ENCODE measurements around the gene FCER1G.
"Not testable (repeated sequence)": the region's sequence is repeated elsewhere in the genome, so short reads cannot be mapped to it uniquely, and the experiment has no call there.

The FCER1G gene

DNA sequence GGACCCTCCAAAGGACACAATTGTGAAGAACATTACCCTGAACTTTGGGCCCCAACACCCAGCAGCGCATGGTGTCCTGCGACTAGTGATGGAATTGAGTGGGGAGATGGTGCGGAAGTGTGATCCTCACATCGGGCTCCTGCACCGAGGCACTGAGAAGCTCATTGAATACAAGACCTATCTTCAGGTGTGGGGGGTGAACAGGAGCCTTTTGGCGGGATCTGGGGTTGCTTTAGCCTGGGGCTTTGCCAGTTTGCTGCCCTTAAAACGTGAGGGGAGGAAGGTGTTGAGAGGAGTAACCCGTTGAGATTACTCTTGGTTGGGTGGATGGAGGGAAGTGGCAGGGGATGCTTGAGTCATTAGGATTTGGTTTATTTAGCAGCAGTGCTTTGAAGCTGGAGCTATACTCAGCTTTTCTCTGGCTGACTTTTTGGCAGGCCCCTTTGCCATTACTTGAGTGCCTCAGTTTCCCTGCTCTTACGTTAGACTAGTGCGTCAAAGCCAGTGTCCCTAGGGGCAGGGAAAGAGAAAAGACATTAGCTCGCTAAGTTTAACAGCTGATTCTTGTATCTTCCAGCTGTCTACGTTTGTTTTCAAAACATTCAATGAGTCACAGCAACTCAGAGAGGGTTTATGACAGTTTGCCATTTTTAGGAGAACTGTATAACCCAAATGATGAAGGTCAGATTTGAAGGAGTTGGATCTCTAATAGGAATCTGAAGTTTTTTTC lies 8.5 kb upstream of the FCER1G start:
- no peak for DNase-seq (ENCODE audit: low read depth in 2 of 2, low spot score in 1 of 2)

DNA sequence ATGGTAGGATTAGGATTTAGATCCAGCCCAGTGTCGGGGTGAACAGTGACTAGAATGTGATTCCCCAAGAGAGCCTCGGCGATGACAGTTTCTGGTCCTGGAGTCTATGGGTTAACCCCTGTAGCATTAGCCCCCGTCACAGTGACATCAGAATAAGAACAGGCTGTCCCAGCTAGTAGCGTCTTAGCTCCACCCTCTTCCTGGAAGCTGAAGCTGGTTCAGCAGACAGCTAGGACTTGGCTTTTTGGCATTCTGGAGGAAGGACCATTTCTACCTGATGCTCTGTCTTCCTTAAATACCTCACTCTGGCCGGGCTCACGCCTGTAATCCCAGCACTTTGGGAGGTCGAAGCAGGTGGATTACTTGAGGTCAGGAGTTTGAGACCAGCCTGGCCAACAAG lies 7.9 kb upstream of the FCER1G start:
- no peak for DNase-seq (ENCODE audit: low read depth in 2 of 2, low spot score in 1 of 2)

GRCh38 chr1:161209790-161210409 lies 5.2 kb upstream of the FCER1G start:
- no peak for DNase-seq (ENCODE audit: low read depth in 2 of 2, low spot score in 1 of 2)

DNA sequence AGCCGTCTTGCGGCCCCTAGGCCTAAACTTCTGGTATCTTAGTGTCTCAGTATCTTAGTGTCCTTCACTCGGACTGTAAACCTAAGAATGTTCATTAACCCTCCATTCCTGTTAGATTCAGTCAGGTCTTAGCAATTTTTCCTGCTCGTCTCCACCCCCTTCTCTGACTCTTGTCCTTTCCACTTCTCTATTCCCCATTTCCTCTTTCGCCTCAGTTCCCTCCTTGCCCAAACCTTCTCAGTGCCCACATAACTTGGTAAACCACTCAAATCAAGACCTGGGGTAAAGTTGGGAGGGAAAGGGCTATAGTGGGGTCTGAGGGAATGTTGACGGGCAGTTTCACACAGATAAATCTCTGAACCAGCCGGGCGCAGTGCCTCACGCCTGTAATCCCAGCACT lies 726 bp upstream of the FCER1G start:
- DNase-seq (ENCODE audit: low read depth in 2 of 2, low spot score in 1 of 2): no peak

DNA sequence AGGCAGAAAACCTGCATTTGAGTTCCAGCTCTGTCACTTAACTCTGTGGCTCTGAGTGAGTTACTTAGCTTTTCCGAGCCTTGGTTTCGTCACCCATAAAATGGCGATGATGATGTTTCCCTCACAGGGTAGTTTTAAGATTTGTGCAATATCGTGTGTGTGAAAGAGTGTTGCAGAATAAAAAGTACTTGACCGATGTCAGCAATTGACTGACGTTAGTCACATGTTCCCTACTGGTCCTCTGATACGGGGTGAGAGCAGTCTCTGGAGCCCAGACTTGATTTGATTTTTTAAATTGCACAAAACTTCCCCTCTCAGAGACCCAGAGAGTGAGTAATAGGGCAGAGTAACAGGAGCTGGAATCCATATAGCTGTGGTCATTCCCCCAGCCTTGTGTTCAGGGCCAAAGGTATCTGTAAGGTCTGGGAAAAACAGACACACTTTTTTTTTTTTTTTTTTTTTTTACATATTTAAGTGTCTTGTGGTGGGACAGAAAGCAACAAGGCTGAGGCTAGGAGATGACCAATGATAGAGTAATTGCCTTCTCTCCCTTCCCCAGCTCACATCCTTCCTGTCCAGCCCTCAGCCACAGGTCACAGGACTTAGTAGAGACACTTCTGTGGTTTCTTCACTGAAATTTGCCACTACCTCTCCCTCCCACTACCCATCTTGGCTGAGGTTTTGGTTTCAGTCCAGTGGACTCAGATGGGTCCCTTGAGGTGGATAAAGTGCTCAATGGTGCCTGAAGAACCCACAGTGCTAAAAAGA lies 2.0 kb downstream of the FCER1G start:
- DNase-seq (ENCODE audit: low read depth in 2 of 2, low spot score in 1 of 2): no peak

DNA sequence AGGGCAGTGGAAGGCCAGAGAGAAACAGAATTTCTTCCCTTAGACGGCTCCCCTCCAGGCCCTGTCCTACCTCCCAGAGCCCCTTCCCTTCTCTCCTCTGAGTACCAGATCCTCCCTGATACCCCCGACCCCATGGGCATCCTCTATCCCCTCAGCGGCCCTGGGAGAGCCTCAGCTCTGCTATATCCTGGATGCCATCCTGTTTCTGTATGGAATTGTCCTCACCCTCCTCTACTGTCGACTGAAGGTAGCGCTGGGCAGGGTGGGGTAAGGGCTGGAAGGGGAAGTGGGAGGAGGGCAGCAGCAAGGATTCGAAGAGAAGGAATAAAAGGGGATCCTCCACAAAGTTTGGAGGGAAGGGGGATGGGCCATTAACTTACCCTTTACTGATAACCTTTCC lies 2.7 kb downstream of the FCER1G start:
- DNase-seq (ENCODE audit: low read depth in 2 of 2, low spot score in 1 of 2): no peak

GRCh38 chr1:161218301-161219077 lies 3.4 kb downstream of the FCER1G start:
- DNase-seq (ENCODE audit: low read depth in 2 of 2, low spot score in 1 of 2): no peak

DNA sequence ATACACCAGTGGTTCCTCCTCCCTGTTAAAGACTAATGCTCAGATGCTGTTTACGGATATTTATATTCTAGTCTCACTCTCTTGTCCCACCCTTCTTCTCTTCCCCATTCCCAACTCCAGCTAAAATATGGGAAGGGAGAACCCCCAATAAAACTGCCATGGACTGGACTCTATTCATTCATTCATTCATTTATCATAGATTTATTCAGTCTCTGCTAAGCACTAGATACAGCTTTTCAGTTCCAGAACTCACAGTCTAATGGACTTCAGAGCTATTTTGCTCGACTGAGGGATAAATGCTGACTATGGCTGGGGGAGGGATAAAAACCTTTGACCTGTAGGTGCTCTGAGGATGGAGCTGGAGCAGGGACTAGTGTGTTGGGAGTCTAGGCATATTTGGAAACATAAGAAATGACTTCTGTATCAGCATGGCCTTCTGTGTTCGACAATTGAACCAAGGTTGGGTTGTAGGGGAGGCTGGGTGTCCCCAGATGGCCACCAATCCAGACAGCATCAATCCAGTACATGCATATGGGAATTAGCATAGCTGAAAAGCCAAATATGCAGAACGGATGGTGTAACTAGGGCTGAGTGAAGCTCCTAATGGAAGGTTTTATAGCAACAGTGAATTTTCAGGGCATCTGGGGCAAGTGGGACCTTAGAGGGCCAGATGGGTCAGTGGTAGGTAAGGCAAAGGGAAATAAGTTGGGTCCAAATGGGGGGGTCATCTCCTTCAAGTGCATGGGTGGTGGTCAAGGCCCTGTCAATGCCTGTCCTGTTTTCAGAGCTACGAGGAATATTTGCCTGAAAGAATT lies 4.2 kb downstream of the FCER1G start:
- no peak for DNase-seq (ENCODE audit: low read depth in 2 of 2, low spot score in 1 of 2)

GRCh38 chr1:161220002-161220401 lies 4.9 kb downstream of the FCER1G start:
- no peak for DNase-seq (ENCODE audit: low read depth in 2 of 2, low spot score in 1 of 2)

DNA sequence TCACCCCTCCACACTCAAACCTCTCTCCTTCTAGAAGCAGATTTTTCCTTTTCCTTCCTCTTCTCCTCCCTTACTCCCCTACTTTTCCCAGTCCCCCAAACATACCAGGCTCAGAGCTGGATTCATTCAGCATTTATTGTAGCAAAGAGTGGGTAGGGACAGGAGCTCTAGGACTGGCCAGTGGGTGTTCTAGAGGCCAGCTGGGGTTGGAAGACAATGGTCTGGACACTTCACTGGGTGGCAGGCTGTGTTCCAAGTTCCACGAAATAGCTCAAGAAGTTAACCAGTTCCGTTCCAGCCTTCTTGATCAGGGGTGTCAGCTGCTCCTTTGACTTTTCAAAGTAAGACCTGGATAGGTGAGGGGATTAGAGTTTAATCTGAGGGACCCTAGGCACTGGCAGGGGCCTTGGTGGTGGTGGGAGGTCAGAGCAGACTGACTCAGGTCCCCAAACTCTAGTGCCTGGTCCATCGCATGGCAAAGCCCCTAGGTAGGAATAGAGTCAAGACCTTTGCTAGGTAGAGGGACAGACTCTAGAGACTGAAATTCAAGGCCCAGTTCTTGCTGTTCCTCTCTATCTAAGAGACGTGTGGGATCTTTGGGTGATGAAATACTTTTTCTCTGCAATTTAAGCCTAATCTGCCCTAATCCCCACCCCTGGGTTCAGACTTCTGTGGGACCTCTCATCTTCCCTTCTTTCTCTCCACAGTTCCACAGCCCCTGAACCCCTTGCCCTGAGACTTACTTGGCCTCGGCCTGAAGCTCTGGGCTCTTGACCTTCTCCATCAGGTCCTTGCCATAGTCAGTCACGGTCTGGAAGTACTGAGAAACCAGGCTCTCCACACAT lies 7.3 kb downstream of the FCER1G start:
- no peak for DNase-seq (ENCODE audit: low read depth in 2 of 2, low spot score in 1 of 2)

GRCh38 chr1:161223805-161224694 lies 9.0 kb downstream of the FCER1G start:
- no peak for DNase-seq (ENCODE audit: low read depth in 2 of 2, low spot score in 1 of 2)

DNA sequence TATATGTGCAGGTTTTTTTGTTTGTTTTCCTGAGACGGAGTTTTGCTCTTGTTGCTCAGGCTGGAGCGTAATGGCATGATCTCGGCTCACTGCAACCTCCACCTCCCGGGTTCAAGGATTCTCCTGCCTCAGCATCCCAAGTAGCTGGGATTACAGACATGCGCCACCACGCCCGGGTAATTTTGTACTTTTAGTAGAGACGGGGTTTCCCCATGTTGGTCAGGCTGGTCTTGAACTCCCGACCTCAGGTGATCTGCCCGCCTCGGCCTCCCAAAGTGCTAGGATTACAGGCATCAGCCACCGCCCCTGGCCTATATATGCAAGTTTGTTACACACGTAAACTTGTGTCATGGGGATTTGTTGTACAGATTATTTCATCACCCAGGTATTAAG lies 9.6 kb downstream of the FCER1G start:
- not testable (repeated sequence) for DNase-seq (ENCODE audit: low read depth in 2 of 2, low spot score in 1 of 2)

DNA sequence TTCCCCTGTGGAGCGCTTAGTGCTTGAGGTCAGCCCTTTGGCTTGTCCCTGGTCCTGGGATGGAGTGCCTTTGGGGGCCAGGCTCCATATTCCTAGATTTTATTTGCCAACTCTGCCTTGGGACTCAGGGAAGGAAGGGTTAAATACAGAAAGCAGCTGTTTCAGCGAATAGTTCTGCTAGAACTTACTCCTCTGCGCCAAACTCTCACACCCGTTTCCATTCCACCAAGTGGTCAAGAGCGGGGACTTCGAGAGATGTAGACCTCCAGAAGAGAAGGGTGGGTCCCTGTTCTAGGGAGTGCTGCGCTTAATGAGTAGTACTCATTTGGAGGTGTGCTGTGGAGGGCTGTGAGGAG lies 10.1 kb downstream of the FCER1G start:
- DNase-seq (ENCODE audit: low read depth in 2 of 2, low spot score in 1 of 2): no peak

DNA sequence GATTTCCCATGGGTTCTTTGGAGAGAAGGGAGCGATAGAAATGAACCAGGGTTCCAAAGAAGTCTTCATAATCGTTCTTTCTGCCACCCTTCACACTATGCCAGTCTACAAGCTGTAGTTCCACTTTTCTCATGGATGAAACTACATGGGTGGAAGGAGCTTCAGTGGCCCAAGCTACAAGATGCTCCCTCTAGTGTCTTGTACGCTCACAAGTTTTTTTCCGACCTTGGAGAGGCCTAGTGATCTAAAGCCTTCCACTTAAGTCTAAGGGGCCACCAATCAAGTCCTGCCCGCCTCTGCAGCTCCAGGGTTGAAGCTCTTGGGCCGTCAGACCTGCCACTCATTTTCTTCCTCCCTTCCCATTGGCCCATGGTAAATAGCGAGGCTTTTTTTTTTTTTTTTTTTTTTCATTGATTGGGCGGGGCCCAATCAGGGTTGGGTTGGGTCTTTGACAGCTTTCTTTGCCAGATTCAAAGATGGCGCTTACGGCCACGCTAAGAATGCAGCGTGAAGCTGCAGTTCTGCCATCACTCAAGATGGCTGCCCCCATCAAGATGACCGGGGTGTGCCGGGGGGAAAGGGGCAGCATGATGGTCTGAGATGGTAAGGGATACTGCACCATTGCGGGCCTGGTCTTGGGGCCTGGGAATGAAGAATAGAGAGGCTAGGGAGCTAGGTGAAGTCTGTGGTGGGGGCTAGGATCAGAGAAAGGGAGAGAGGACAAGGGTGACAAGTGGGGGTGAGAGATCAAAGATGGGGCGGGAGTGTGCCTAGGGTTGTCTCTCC lies 10.6 kb downstream of the FCER1G start, which contains the start of gene TOMM40L:
Gene TOMM40L (plus strand): TSS at position 527 of the 786 bp plus-strand sequence. CDS start 430 bp downstream, outside the sequence.
- DNase-seq (ENCODE audit: low read depth in 2 of 2, low spot score in 1 of 2): peak; percentile 71 to 86

DNA sequence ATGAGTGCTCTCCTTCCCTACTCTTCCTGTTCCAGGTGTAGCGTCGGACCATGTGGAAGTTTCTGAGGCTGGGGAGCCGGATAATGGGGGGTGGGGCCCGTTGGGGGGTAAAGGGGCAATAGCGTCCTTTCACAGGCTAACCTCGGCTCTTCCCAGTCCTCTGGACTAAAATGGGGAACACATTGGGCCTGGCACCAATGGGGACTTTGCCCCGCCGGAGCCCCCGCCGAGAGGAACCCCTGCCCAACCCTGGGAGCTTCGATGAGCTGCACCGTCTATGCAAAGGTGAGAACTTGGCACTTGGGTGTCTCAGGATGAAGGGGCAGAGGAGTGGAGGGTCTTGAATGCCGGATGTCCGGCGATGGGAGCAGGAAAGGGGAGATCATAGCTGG lies 11.2 kb downstream of the FCER1G start:
- no peak for DNase-seq (ENCODE audit: low read depth in 2 of 2, low spot score in 1 of 2)

- no peak for DNase-seq (ENCODE audit: low read depth in 2 of 2, low spot score in 1 of 2)
Measured at GRCh38 chr1:161226759-161227158, 11.7 kb downstream of the FCER1G start.

- DNase-seq (ENCODE audit: low read depth in 2 of 2, low spot score in 1 of 2): peak; percentile 72 to 91
Measured at GRCh38 chr1:161227196-161227871, 12.2 kb downstream of the FCER1G start.
